Astrocyte (in vitro differentiated cells and primary cell): Measurements from ENCODE around the gene METTL8. TPM values are rescaled to one million over a fixed set of nuclear protein-coding genes. Genes with fewer than 3 reads are reported as not detected.

Experiments used
- DNase-seq: peaks from one replicate; pipeline ENCODE4 v3.0.0-alpha.2; 2010; ENCODE audit warnings: low read depth
- FAIRE-seq: peaks from 2 replicates; lab custom pipeline; 2011; peaks lifted over from hg19 to GRCh38; lab: Jason Lieb, UNC
- H2AFZ ChIP-seq: 2 replicates; pipeline ENCODE4 v1.6.0; 2012; ENCODE audit warnings: low read depth, low read length, inconsistent platforms
- H3K27ac ChIP-seq: 2 replicates; pipeline ENCODE4 v1.5.1; 2011; ENCODE audit warnings: low read depth, low read length, inconsistent platforms
- H3K27me3 ChIP-seq: 2 replicates; pipeline ENCODE4 v1.6.0; 2011; ENCODE audit warnings: low read length, inconsistent platforms; ENCODE audit not compliant: insufficient read depth
- H3K36me3 ChIP-seq: 2 replicates; pipeline ENCODE4 v1.5.1; 2011; ENCODE audit warnings: low read length, inconsistent platforms; ENCODE audit not compliant: insufficient read depth
- H3K4me1 ChIP-seq: 2 replicates; pipeline ENCODE4 v1.5.1; 2011; ENCODE audit warnings: low read length, inconsistent platforms; ENCODE audit not compliant: insufficient read depth
- H3K4me2 ChIP-seq: 2 replicates; pipeline ENCODE4 v1.6.0; 2012; ENCODE audit warnings: low read length, inconsistent platforms
- H3K4me3 ChIP-seq: 2 replicates; pipeline ENCODE4 v1.5.1; 2011; ENCODE audit warnings: low read depth, mild to moderate bottlenecking, low read length, inconsistent platforms; ENCODE audit not compliant: insufficient read depth
- H3K79me2 ChIP-seq: 2 replicates; pipeline ENCODE4 v1.6.0; 2012; ENCODE audit warnings: mild to moderate bottlenecking, low read length, inconsistent platforms; ENCODE audit not compliant: insufficient read depth
- H3K9ac ChIP-seq: 2 replicates; pipeline ENCODE4 v1.6.0; 2012; ENCODE audit warnings: mild to moderate bottlenecking, low read length, inconsistent platforms
- H3K9me3 ChIP-seq: 2 replicates; pipeline ENCODE4 v1.5.1; 2012; ENCODE audit warnings: low read depth, mild to moderate bottlenecking, low read length, inconsistent platforms; ENCODE audit not compliant: insufficient read depth
- H4K20me1 ChIP-seq: 2 replicates; pipeline ENCODE4 v1.6.0; 2012; ENCODE audit warnings: low read length, inconsistent platforms; ENCODE audit not compliant: insufficient read depth
- H3K27ac Mint-ChIP-seq: one replicate; pipeline ENCODE4 v1.8.0; 2021; ENCODE audit warnings: mild to moderate bottlenecking, mixed read lengths; ENCODE audit not compliant: unreplicated experiment
- H3K27me3 Mint-ChIP-seq: one replicate; pipeline ENCODE4 v1.8.0; 2021; ENCODE audit warnings: low read depth, mixed read lengths; ENCODE audit not compliant: unreplicated experiment
- H3K36me3 Mint-ChIP-seq: one replicate; pipeline ENCODE4 v1.8.0; 2021; ENCODE audit warnings: low read depth, mixed read lengths; ENCODE audit not compliant: unreplicated experiment
- H3K4me1 Mint-ChIP-seq: one replicate; pipeline ENCODE4 v1.8.0; 2021; ENCODE audit warnings: low read depth, mixed read lengths; ENCODE audit not compliant: unreplicated experiment
- H3K4me3 Mint-ChIP-seq: one replicate; pipeline ENCODE4 v1.8.0; 2021; ENCODE audit warnings: mild to moderate bottlenecking, moderate library complexity, mixed read lengths; ENCODE audit not compliant: unreplicated experiment
- H3K9me3 Mint-ChIP-seq: one replicate; pipeline ENCODE4 v1.8.0; 2021; ENCODE audit warnings: mild to moderate bottlenecking, mixed read lengths; ENCODE audit not compliant: unreplicated experiment
- EZH2 ChIP-seq: IDR thresholded peaks from 2 replicates; pipeline ENCODE4 v1.6.1; 2012; ENCODE audit warnings: mild to moderate bottlenecking, low read length, inconsistent platforms; ENCODE audit not compliant: insufficient read depth
- total RNA-seq: library from RNA; stranded (reverse); gene quantifications from 2 replicates; pipeline ENCODE4 v1.2.1, GENCODE V29; 2021
- TF ChIP-seq, protein P1 (sequence below): IDR thresholded peaks from 2 replicates; pipeline ENCODE4 v1.5.1; 2011; ENCODE audit warnings: low read depth, mild to moderate bottlenecking, inconsistent platforms, low read length, moderate library complexity; ENCODE audit not compliant: insufficient read depth

METTL8 gene
- total RNA-seq, 1 donor from 2014 or later, result 40.4 TPM

DNA sequence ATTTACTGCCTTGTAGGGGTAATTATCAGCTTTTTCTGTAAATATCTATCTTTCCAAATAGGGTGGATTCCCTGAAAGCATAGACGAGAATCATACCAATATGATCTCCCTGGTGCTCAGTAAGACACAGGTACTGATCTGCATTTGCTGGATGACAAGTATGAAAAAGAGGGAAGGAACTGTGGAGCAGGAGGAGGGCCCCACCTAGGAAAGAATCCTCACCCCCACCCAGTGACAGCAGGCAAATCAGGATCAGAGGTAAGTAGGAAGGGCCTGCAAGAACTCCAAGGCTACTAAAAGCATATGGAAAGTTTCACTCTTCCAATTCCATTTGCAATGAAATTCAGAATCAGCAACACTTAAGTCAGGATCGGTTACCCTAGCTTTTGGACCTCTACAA lies 42.3 kb downstream of the METTL8 start:
- Histone ChIP-seq H3K27me3 (no peaks in the 10 kb centered on the region), H3K4me3 (no peak overlapping the region), H3K79me2 (no peaks in the 10 kb centered on the region), H3K4me2 (peak overlapping the region; percentile 57), H2AFZ (no peak overlapping the region), H3K9me3 (no peaks in the 10 kb centered on the region), H3K27ac (peak overlapping the region; percentile 29), H3K36me3 (no peaks in the 10 kb centered on the region), H4K20me1 (no peaks in the 10 kb centered on the region), H3K9ac (peak overlapping the region; percentile 12), H3K4me1 (peaks cover 7% of the 10 kb centered on the region)
- no peak overlapping the region for H3K27ac Mint-ChIP-seq
- H3K9me3 Mint-ChIP-seq, result no peaks in the 10 kb centered on the region
- DNase-seq, result no peak
- no peak overlapping the region for H3K4me3 Mint-ChIP-seq
- TF ChIP-seq, protein P1, sequence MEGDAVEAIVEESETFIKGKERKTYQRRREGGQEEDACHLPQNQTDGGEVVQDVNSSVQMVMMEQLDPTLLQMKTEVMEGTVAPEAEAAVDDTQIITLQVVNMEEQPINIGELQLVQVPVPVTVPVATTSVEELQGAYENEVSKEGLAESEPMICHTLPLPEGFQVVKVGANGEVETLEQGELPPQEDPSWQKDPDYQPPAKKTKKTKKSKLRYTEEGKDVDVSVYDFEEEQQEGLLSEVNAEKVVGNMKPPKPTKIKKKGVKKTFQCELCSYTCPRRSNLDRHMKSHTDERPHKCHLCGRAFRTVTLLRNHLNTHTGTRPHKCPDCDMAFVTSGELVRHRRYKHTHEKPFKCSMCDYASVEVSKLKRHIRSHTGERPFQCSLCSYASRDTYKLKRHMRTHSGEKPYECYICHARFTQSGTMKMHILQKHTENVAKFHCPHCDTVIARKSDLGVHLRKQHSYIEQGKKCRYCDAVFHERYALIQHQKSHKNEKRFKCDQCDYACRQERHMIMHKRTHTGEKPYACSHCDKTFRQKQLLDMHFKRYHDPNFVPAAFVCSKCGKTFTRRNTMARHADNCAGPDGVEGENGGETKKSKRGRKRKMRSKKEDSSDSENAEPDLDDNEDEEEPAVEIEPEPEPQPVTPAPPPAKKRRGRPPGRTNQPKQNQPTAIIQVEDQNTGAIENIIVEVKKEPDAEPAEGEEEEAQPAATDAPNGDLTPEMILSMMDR, result no peak
- TF ChIP-seq EZH2, result no peak
- H3K4me1 Mint-ChIP-seq, result peaks cover 15% of the 10 kb centered on the region
- no peak for FAIRE-seq
- peaks cover 3% of the 10 kb centered on the region for H3K36me3 Mint-ChIP-seq
- H3K27me3 Mint-ChIP-seq, result no peaks in the 10 kb centered on the region

DNA sequence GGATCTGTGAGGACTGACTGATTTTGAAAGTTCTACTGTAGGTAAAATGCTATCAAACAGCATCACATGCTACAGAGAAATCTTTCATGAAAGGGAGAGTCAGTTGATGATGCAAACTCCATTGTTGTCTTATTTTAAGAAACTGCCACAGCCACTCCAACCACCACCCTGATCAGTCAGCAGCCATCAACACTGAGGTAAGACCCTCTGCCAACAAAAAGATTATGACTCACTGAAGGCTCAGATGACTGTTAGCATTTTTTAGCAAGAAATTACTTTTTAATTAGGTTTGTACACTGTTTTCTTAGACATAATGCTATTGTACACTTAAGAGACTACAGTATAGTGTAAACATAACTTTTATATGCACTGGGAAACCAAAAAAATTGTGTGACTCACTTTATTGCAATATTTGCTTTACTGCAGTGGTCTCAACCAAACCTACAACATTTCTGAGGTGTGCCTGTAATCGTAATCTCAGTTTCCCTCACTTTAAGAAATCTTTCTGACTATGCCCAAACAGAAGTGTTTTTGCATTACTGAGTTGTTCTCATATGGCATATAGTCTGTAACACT lies 42.8 kb downstream of the METTL8 start:
- no peaks in the 10 kb centered on the region for H3K9me3 Mint-ChIP-seq
- peak; percentile 89 for DNase-seq
- H3K9ac ChIP-seq, result peak overlapping the region; percentile 12

DNA sequence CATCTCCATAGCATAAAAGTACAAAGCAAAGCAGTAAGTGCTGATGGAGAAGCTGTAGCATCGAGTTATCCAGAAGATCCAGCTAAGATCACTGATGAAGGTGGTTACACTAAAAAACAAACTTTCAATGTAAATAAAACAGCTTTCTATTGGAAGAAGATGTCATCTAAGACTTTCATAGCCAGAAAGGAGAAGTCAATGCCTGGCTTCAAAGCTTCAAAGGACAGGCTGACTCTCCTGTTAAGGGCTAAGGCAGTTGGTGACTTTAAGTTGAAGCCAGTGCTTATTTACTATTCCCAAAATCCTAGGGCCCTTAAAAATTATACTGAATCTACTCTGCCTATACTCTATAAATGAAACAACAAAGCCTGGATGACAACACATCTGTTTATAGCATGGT lies 44.0 kb downstream of the METTL8 start:
- H3K4me1 Mint-ChIP-seq, result peaks cover 18% of the 10 kb centered on the region
- Histone ChIP-seq H3K4me2 (no peak overlapping the region), H3K9ac (no peak overlapping the region), H4K20me1 (no peaks in the 10 kb centered on the region), H3K4me1 (peaks cover 7% of the 10 kb centered on the region), H3K79me2 (no peaks in the 10 kb centered on the region), H3K27me3 (no peaks in the 10 kb centered on the region), H3K9me3 (no peaks in the 10 kb centered on the region), H3K4me3 (no peak overlapping the region), H2AFZ (no peak overlapping the region), H3K36me3 (no peaks in the 10 kb centered on the region), H3K27ac (no peak overlapping the region)
- TF ChIP-seq EZH2, result no peak
- TF ChIP-seq, protein P1, result no peak
- H3K27me3 Mint-ChIP-seq, result no peaks in the 10 kb centered on the region
- H3K36me3 Mint-ChIP-seq, result peaks cover 3% of the 10 kb centered on the region
- no peak overlapping the region for H3K4me3 Mint-ChIP-seq
- no peaks in the 10 kb centered on the region for H3K9me3 Mint-ChIP-seq
- H3K27ac Mint-ChIP-seq, result no peak overlapping the region
- DNase-seq, result no peak
- peak; percentile 41 for FAIRE-seq

More for the DNA sequence above, 42.8 kb downstream of the METTL8 start:
- H3K36me3 Mint-ChIP-seq, result peaks cover 3% of the 10 kb centered on the region
- H3K27me3 Mint-ChIP-seq, result no peaks in the 10 kb centered on the region
- FAIRE-seq, result peak; percentile 90
- H3K79me2 ChIP-seq, result no peaks in the 10 kb centered on the region
- peak overlapping the region; percentile 57 for H3K4me2 ChIP-seq
- no peak overlapping the region for H3K4me3 Mint-ChIP-seq
- no peaks in the 10 kb centered on the region for H3K36me3 ChIP-seq
- H3K4me1 ChIP-seq, result peaks cover 7% of the 10 kb centered on the region
- peaks cover 15% of the 10 kb centered on the region for H3K4me1 Mint-ChIP-seq
- no peak overlapping the region for H2AFZ ChIP-seq
- no peak overlapping the region for H3K4me3 ChIP-seq
- H3K27me3 ChIP-seq, result no peaks in the 10 kb centered on the region
- H3K9me3 ChIP-seq, result no peaks in the 10 kb centered on the region
- peak overlapping the region; percentile 29 for H3K27ac ChIP-seq
- no peak overlapping the region for H3K27ac Mint-ChIP-seq
- TF ChIP-seq EZH2, result no peak
- TF ChIP-seq, protein P1, result no peak
- H4K20me1 ChIP-seq, result no peaks in the 10 kb centered on the region
